ENCODE data around the gene ZNF785.

- TF ChIP-seq CTCF (conservative IDR thresholded peaks at IDR 0.05 in 1 of 2, IDR thresholded peaks at IDR 0.05 in 1 of 2; ENCODE audit: extremely low read depth in 1 of 2, insufficient read depth in 1 of 2, low read depth in 1 of 2, low read length in 2 of 2) (no peak), EZH2 (IDR thresholded peaks at IDR 0.05; ENCODE audit: borderline replicate concordance, low read length) (no peak)
Observed at GRCh38 chr16:30605158-30605557, 19.7 kb upstream of the ZNF785 start.
